Colonic mucosa (tissue), 4 donors: ENCODE data around the gene GRIA1. TPM values are rescaled to one million over a fixed set of nuclear protein-coding genes. Genes with fewer than 3 reads are reported as not detected.

Source experiments
- DNase-seq: peaks from one replicate; pipeline ENCODE4 v3.0.0-alpha.2; 2020
- H3K27ac ChIP-seq: fragments of 200-600 bp; one replicate; pipeline ENCODE4 v1.8.0; 2021
- H3K27me3 ChIP-seq: fragments of 200-600 bp; one replicate; pipeline ENCODE4 v1.8.0; 2021
- H3K36me3 ChIP-seq: fragments of 200-600 bp; one replicate; pipeline ENCODE4 v1.8.0; 2021
- H3K4me1 ChIP-seq: fragments of 200-600 bp; one replicate; pipeline ENCODE4 v1.8.0; 2021; ENCODE audit warnings: mild to moderate bottlenecking
- H3K4me3 ChIP-seq: fragments of 200-600 bp; one replicate; pipeline ENCODE4 v1.8.0; 2021
- H3K9ac ChIP-seq, 2 donors: one replicate each; pipeline ENCODE4 v1.7.0; 2013; ENCODE audit warnings: control low read depth in 2 of 2, low read depth in 2 of 2, low read length in 2 of 2
- H3K9me3 ChIP-seq: fragments of 200-600 bp; one replicate; pipeline ENCODE4 v1.8.0; 2021
- intact Hi-C: fragments of 100-400 bp; cut with DNase I; formaldehyde crosslinking; loops from one replicate; pipeline ENCODE4 v1.14.1; 2022
- total RNA-seq, 2 donors: library from RNA; stranded (reverse); fragmentation: NEBNext Ultra II Directional in 1 of 2; extraction: Animal tissue kit (Norgen Biotek cat#: 25700) in 1 of 2; gene quantifications; one replicate each; pipeline ENCODE4 v1.2.1, GENCODE V29; 2021
- TF ChIP-seq, protein P1 (sequence below): fragments of 200-600 bp; IDR thresholded peaks from one replicate; pipeline ENCODE4 v1.8.0; 2022; ENCODE audit warnings: antibody characterized with exemption, mild to moderate bottlenecking
- donor health status: healthy.
- donor health status: DM: no; HTN: no; CAD: no.
- donor health status: DM: no; HTN: no; CAD: no.

GRIA1 gene
- total RNA-seq, 2 donors from 2014 or later = 0.48 TPM; not detected in 1

DNA sequence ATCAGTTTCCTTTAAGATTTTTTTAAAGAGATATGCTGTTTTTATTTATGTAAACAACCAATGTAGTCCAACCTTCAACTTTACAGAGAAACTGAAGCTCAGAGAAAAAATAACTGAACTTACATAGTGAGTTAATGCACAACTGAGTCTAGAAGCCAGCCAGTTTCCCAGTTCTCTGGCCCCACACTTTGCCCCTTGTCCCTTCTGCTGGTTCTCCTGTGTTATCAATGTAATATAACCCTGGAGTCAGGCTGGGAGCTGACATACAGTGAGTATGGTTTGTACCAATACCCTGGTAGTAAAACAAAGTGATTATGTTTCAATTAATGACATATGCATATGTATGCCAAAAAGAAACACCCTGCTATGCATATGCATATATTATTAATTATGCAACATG, 32.2 kb upstream of the GRIA1 start:
- no peak overlapping the region for H3K27ac ChIP-seq

DNA sequence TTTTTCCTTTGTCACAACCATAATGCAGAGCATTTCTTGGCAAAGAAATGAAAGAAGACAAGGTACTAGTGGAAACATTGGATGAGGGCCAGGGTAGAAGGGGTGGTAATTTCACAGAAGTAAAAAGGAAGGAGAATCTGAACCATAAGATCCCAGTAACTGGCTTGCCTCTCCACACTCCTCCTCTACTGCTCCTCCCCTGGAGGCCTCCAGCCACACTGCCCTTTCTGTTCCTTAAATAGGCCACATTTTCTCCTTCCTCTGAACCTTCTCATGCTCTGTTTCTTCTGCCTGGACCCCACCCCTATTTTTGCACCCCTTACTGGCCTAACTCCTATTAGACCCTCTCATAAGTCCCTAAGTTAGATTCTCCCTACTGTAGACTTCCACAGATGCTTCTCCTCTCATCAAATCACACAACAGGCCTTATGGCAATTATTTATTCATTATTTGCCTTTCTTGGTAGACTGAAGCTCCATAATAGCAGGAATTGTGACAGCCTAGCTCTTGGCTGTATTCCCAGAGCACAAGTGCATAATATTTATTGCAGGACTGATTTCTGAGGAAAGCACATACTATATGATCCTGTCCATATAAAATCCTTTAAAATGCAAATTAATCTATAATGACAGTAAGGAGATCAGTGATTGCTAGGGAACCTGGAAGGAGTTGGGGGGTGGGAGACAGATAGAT, 31.3 kb upstream of the GRIA1 start:
- TF ChIP-seq, protein P1, sequence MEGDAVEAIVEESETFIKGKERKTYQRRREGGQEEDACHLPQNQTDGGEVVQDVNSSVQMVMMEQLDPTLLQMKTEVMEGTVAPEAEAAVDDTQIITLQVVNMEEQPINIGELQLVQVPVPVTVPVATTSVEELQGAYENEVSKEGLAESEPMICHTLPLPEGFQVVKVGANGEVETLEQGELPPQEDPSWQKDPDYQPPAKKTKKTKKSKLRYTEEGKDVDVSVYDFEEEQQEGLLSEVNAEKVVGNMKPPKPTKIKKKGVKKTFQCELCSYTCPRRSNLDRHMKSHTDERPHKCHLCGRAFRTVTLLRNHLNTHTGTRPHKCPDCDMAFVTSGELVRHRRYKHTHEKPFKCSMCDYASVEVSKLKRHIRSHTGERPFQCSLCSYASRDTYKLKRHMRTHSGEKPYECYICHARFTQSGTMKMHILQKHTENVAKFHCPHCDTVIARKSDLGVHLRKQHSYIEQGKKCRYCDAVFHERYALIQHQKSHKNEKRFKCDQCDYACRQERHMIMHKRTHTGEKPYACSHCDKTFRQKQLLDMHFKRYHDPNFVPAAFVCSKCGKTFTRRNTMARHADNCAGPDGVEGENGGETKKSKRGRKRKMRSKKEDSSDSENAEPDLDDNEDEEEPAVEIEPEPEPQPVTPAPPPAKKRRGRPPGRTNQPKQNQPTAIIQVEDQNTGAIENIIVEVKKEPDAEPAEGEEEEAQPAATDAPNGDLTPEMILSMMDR = no peak
- Histone ChIP-seq H3K4me1 (no peaks in the 10 kb centered on the region), H3K9ac (no peak overlapping the region), H3K36me3 (no peaks in the 10 kb centered on the region), H3K4me3 (no peak overlapping the region), H3K27ac (no peak overlapping the region), H3K27me3 (no peaks in the 10 kb centered on the region), H3K9me3 (no peaks in the 10 kb centered on the region)
- intact Hi-C loops = no loop called here
- DNase-seq = no peak

More for the DNA sequence above, 32.2 kb upstream of the GRIA1 start:
- DNase-seq = no peak
- Histone ChIP-seq H3K4me3 (no peak overlapping the region), H3K27me3 (no peaks in the 10 kb centered on the region), H3K9ac (no peak overlapping the region), H3K9me3 (no peaks in the 10 kb centered on the region), H3K36me3 (no peaks in the 10 kb centered on the region), H3K4me1 (no peaks in the 10 kb centered on the region)
- TF ChIP-seq, protein P1 = no peak
- intact Hi-C loops = no loop called here

DNA sequence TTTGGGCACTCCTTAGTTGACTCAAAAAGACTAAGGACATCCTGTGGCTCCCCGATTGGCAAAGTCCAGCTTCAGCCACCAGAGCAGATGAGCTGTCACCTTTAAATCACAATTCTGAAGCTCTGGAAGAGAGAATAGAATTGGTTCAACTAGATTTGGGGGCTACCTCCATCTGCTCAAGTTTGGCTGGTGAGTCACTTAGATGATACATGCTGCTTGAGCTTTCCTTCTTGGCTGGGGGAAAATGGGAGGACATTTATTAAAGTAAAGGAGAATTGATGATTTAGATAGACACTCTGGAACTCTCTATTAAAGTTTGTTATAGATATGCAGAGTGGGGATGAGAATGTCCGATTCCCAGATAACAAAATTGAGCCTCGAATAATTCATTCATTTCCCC, 30.0 kb upstream of the GRIA1 start:
- Histone ChIP-seq H3K4me3 (no peak overlapping the region), H3K9ac (no peak overlapping the region), H3K4me1 (no peaks in the 10 kb centered on the region), H3K9me3 (no peaks in the 10 kb centered on the region), H3K27ac (no peak overlapping the region), H3K27me3 (no peaks in the 10 kb centered on the region), H3K36me3 (no peaks in the 10 kb centered on the region)
- TF ChIP-seq, protein P1 = no peak
- no peak for DNase-seq
- intact Hi-C loops = no loop called here

DNA sequence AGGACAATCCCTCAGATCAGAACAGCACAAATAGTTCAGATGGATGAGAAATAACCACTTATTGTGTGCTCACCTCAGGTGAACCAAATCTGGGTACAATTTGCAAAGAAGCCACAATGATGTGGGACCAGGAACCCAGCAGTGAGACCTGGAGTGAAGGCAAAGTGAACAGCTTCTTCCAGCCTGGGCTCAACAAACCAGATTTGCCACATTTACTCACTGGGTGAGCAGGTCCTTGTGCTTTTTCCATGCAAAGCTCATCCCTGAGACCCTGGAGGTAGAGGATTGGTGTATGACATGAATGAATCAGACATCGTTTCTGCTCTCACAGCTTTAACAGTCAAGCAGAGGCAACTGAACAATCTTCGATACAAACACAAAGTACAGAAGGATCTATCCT, 29.1 kb upstream of the GRIA1 start:
- intact Hi-C loops = no loop called here
- no peak overlapping the region for H3K4me3 ChIP-seq
- H3K9me3 ChIP-seq = no peaks in the 10 kb centered on the region
- TF ChIP-seq, protein P1 = no peak
- H3K36me3 ChIP-seq = no peaks in the 10 kb centered on the region
- no peaks in the 10 kb centered on the region for H3K4me1 ChIP-seq
- DNase-seq = no peak
- H3K9ac ChIP-seq = no peak overlapping the region
- no peak overlapping the region for H3K27ac ChIP-seq
- no peaks in the 10 kb centered on the region for H3K27me3 ChIP-seq

DNA sequence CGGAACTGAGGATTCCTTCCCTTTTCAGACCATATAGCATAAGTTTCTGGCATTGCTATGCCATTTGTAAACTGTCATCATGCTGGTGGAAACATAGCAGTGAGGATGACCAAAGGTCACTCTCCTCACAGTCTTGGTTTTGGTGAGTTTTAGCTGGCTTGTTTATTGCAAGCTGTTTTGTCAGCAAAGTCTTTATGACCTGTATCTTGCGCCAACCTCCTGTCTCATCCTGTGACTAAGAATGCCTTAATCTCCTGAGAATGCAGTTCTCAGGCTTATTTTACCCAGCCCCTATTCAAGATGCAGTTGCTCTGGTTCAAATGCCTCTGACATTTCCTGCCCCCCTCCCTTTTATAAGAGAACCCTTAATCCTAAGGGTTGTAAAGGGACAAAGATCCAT, 26.7 kb upstream of the GRIA1 start:
- Histone ChIP-seq H3K27ac (no peak overlapping the region), H3K4me3 (no peak overlapping the region), H3K9me3 (no peaks in the 10 kb centered on the region), H3K36me3 (no peaks in the 10 kb centered on the region), H3K27me3 (no peaks in the 10 kb centered on the region), H3K4me1 (no peaks in the 10 kb centered on the region), H3K9ac (no peak overlapping the region)
- no peak for DNase-seq
- intact Hi-C loops = no loop called here
- TF ChIP-seq, protein P1 = no peak
